ENCODE data around the gene PRDM16. TPM values are rescaled to one million over a fixed set of nuclear protein-coding genes. Genes with fewer than 3 reads are reported as not detected.

The PRDM16 gene
- total RNA-seq, 1 donor from 2014 or later: 1.5 TPM

GRCh38 chr1:3434406-3435110 lies 365.6 kb downstream of the PRDM16 start:
- no peak for DNase-seq

GRCh38 chr1:3435666-3436065 lies 366.7 kb downstream of the PRDM16 start:
- DNase-seq: no peak

- no peak for DNase-seq
These were observed 367.4 kb downstream of the PRDM16 start for GRCh38 chr1:3436451-3436850.

- DNase-seq: no peak
These were observed 367.9 kb downstream of the PRDM16 start for GRCh38 chr1:3436901-3437300.

GRCh38 chr1:3438661-3439180 lies 369.7 kb downstream of the PRDM16 start:
- no peak for DNase-seq

GRCh38 chr1:3439346-3440299 lies 370.6 kb downstream of the PRDM16 start:
- DNase-seq: no peak

GRCh38 chr1:3440300-3440681 lies 371.3 kb downstream of the PRDM16 start:
- DNase-seq: no peak

GRCh38 chr1:3440711-3441409 lies 371.9 kb downstream of the PRDM16 start:
- DNase-seq: no peak

- peak; percentile 16 for DNase-seq
These were observed 372.4 kb downstream of the PRDM16 start for GRCh38 chr1:3441410-3441847.

GRCh38 chr1:3441880-3442279 lies 372.9 kb downstream of the PRDM16 start:
- DNase-seq: no peak

GRCh38 chr1:3442331-3442730 lies 373.3 kb downstream of the PRDM16 start:
- DNase-seq: no peak

- no peak for DNase-seq
These were observed 373.9 kb downstream of the PRDM16 start for GRCh38 chr1:3442901-3443300.

- no peak for DNase-seq
These were observed 374.8 kb downstream of the PRDM16 start for GRCh38 chr1:3443807-3444206.

GRCh38 chr1:3444298-3444697 lies 375.3 kb downstream of the PRDM16 start:
- no peak for DNase-seq

- no peak for DNase-seq
These were observed 375.7 kb downstream of the PRDM16 start for GRCh38 chr1:3444736-3445135.

GRCh38 chr1:3450202-3450863 lies 381.3 kb downstream of the PRDM16 start:
- DNase-seq: no peak

- no peak for DNase-seq
These were observed 382.0 kb downstream of the PRDM16 start for GRCh38 chr1:3450983-3451382.

- DNase-seq: no peak
These were observed 383.2 kb downstream of the PRDM16 start for GRCh38 chr1:3451994-3452865.

GRCh38 chr1:3452866-3453175 lies 383.8 kb downstream of the PRDM16 start:
- no peak for DNase-seq

GRCh38 chr1:3453203-3453761 lies 384.3 kb downstream of the PRDM16 start:
- peak; percentile 37 for DNase-seq
